ENCODE results near the gene OLFM4. TPM values are rescaled to one million over a fixed set of nuclear protein-coding genes. Genes with fewer than 3 reads are reported as not detected.

Gene OLFM4, protein sequence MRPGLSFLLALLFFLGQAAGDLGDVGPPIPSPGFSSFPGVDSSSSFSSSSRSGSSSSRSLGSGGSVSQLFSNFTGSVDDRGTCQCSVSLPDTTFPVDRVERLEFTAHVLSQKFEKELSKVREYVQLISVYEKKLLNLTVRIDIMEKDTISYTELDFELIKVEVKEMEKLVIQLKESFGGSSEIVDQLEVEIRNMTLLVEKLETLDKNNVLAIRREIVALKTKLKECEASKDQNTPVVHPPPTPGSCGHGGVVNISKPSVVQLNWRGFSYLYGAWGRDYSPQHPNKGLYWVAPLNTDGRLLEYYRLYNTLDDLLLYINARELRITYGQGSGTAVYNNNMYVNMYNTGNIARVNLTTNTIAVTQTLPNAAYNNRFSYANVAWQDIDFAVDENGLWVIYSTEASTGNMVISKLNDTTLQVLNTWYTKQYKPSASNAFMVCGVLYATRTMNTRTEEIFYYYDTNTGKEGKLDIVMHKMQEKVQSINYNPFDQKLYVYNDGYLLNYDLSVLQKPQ
- total RNA-seq: not detected in 2 replicates

DNA sequence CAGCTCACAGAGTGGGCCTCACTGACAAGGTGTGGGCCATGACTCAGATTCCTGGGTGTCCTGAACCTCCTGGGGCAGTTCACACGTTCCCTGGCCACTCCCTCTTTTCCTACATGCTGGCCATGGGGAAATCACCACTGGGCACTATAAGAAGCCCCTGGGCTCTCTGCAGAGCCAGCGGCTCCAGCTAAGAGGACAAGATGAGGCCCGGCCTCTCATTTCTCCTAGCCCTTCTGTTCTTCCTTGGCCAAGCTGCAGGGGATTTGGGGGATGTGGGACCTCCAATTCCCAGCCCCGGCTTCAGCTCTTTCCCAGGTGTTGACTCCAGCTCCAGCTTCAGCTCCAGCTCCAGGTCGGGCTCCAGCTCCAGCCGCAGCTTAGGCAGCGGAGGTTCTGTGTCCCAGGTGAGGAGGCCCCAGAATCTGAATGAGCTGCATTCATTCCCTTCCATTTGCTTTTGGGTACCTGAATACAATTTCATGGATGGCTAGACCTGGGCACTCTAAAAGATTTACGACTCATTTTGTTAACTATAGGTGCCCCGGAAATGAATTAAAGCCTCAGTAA, at the start of gene OLFM4:
Gene OLFM4 (plus strand): TSS at position 177 of the 567 bp plus-strand sequence. CDS start 24 bp downstream, at position 201.
- H3K4me3 Mint-ChIP-seq: no peak within 1 kb of the TSS
- intact Hi-C loops (cut with micrococcal nuclease): no loop called here
- H3K36me3 Mint-ChIP-seq (ENCODE audit: low read depth): no peaks in the 10 kb centered on the region
- H3K27me3 Mint-ChIP-seq: no peaks in the 10 kb centered on the region
- no peaks in the 10 kb centered on the region for H3K4me1 Mint-ChIP-seq
- H3K27ac Mint-ChIP-seq: no peak within 1 kb of the TSS
- DNase-seq: no peak
- H3K9me3 Mint-ChIP-seq: no peaks in the 10 kb centered on the region

DNA sequence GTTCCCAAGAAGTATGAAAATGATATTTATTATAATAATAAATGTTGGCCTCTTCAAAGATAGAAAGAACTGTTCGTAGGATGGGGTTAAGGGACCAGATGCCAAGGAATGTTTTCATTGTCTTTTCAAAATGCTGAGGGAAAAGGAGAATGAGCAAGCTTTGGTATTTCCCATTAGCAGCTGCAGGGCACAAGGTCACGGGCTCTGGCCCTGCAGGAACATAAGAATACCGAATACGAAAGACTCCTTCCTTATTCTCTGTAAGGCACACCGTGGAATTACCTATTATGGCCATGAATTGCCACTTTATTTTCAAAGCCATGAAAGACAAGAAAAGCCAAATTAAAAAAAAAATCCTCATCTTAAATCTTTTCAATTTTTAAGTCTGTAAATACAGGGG, 49.6 kb upstream of the OLFM4 start:
- no peaks in the 10 kb centered on the region for H3K36me3 Mint-ChIP-seq (ENCODE audit: low read depth)
- no peaks in the 10 kb centered on the region for H3K4me1 Mint-ChIP-seq
- H3K27me3 Mint-ChIP-seq: no peaks in the 10 kb centered on the region
- no peak overlapping the region for H3K4me3 Mint-ChIP-seq
- intact Hi-C loops (cut with micrococcal nuclease): no loop called here
- DNase-seq: no peak
- H3K27ac Mint-ChIP-seq: no peak overlapping the region
- H3K9me3 Mint-ChIP-seq: no peaks in the 10 kb centered on the region

DNA sequence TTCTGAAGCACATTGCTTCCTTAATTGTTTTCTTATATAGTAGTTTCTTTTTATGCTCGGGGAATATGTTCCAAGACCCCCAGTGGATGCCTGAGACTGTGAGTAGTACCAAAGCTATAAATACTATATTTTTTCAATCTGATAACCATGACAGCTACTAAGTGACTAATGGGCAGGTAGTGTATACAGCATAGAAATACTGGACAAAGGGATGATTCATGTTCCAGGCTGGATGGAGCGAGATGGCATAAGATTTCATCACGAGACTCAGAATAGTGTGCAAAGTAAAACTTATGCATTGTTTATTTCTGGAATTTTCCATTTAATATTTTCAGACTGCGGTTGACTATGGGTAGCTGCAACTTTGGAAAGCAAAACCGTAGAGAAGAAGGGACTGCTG, 47.9 kb upstream of the OLFM4 start:
- Mint-ChIP-seq H3K4me3 (no peak overlapping the region), H3K36me3 (ENCODE audit: low read depth) (no peaks in the 10 kb centered on the region), H3K27me3 (no peaks in the 10 kb centered on the region), H3K4me1 (no peaks in the 10 kb centered on the region), H3K27ac (no peak overlapping the region), H3K9me3 (no peaks in the 10 kb centered on the region)
- no peak for DNase-seq
- intact Hi-C loops (cut with micrococcal nuclease): no loop called here

DNA sequence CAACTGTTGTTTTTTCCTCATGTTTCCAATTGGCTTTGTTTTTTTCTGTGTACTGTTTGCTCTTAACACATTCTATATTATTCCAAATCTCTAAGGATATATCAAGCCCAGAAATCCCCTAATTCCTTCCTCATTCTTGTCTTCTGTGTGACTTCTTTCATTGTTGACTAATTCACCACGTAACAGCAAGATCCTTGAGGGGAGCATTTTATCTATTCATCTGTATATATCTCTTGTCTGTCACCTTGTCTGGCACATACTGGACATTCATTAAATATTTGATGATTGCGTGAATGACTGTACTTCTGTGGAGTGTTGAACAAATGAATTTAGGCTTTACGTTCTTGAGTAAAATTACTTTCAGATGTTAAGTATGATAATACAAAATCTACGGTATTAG, 44.8 kb upstream of the OLFM4 start:
- Mint-ChIP-seq H3K27ac (no peak overlapping the region), H3K4me3 (no peak overlapping the region), H3K9me3 (no peaks in the 10 kb centered on the region), H3K27me3 (no peaks in the 10 kb centered on the region), H3K4me1 (no peaks in the 10 kb centered on the region), H3K36me3 (ENCODE audit: low read depth) (no peaks in the 10 kb centered on the region)
- intact Hi-C loops (cut with micrococcal nuclease): no loop called here
- no peak for DNase-seq

DNA sequence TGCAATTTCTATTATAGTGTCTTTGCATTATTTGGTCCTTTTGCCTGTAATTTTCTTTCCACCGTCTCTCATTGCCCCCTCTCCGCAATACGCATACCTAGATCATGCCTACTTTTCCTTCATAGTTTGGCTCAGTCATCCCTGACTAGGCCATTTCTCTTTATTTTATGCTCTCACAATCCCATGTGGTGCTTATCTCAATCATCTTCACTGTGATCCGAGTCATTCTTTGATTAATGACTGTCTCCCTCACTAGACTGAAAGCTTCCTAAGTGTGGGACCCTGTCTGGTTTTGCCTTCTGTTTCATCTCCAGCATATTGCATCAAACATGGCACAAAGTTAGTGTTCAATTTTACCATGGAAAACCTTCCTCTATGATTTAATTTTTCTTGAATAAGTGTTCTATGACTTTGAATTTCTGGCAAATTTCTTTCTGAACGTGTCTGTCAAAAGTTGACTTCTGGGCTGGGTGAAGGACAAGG, 43.7 kb upstream of the OLFM4 start:
- no peaks in the 10 kb centered on the region for H3K4me1 Mint-ChIP-seq
- H3K4me3 Mint-ChIP-seq: no peak overlapping the region
- no peak overlapping the region for H3K27ac Mint-ChIP-seq
- H3K27me3 Mint-ChIP-seq: no peaks in the 10 kb centered on the region
- no peak for DNase-seq
- intact Hi-C loops (cut with micrococcal nuclease): no loop called here
- H3K36me3 Mint-ChIP-seq (ENCODE audit: low read depth): no peaks in the 10 kb centered on the region
- no peaks in the 10 kb centered on the region for H3K9me3 Mint-ChIP-seq

DNA sequence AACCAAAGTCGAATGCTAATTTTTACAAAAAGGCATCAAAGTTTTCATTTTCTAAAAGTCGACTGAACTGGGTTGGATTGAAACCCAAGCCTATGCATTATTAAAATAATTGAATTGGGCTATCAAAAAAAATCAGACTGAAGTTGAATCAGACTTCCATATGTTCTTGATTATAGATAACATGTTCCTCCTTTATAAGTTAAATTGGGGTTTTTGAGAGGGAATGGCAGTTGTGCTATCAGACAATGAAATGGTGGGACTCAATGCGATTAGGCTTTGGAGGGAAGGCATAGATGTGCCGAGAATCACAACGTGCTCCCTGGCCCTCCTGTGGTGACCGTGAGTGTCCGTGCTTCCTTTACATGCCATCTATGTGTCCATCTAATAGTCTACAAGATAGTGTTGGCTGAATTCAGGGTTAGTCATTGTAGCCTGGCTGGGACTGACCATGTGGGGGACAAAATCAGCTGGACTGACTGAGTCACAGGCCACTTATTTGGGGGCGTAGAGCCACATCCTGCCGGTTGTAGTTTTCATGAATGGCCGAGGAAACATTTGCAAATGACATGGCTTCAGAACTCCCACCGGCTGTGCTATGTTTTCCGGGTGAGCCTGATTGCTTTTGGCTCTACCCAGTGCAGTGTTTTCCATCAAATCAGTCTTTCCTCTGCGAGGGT, 37.1 kb upstream of the OLFM4 start:
- DNase-seq: no peak
- H3K36me3 Mint-ChIP-seq (ENCODE audit: low read depth): no peaks in the 10 kb centered on the region
- no peak overlapping the region for H3K4me3 Mint-ChIP-seq
- H3K27me3 Mint-ChIP-seq: no peaks in the 10 kb centered on the region
- H3K27ac Mint-ChIP-seq: no peak overlapping the region
- no peaks in the 10 kb centered on the region for H3K9me3 Mint-ChIP-seq
- intact Hi-C loops (cut with micrococcal nuclease): no loop called here
- H3K4me1 Mint-ChIP-seq: no peaks in the 10 kb centered on the region

DNA sequence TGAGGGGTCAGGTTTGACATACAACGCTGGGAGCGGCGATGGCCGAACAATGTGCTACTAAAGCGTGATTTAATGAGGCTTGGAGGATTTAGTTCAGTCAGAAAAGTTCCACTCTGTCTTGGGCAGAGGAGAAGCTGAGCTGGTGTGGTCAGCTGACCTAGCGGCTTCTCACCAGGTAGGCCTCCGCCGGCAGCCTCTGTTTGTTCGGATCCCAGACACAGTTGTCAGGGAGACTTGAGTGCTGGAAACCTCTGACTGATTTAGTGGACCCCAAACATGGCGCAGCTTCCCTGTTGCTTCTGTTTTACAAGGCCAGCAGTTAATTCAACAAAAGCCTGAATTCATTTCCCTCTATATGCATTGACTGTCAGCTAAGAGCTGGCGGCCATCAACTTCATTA, 36.5 kb upstream of the OLFM4 start:
- Mint-ChIP-seq H3K4me1 (no peaks in the 10 kb centered on the region), H3K36me3 (ENCODE audit: low read depth) (no peaks in the 10 kb centered on the region), H3K9me3 (no peaks in the 10 kb centered on the region), H3K27ac (no peak overlapping the region), H3K4me3 (no peak overlapping the region), H3K27me3 (no peaks in the 10 kb centered on the region)
- intact Hi-C loops (cut with micrococcal nuclease): no loop called here
- no peak for DNase-seq

DNA sequence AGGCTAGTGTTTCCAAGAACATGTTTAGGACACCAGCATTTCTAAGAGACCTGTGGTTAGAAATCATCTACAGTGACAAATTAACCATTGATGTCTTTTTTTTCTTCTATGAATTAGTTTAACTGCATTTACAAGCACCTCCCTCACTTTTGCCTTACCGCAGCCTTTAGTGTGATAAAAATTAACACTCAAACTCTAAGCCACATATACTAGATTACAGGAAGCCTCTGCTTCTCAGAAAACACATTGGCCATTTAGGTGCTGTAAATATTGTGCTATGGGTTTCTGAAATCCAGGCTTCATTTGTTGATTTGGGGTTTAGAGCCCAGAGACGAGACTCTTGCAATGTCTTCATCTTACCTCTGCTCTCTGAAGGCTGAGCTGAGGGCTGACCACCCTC, 34.6 kb upstream of the OLFM4 start:
- H3K36me3 Mint-ChIP-seq (ENCODE audit: low read depth): no peaks in the 10 kb centered on the region
- intact Hi-C loops (cut with micrococcal nuclease): no loop called here
- H3K27me3 Mint-ChIP-seq: no peaks in the 10 kb centered on the region
- H3K9me3 Mint-ChIP-seq: no peaks in the 10 kb centered on the region
- H3K27ac Mint-ChIP-seq: no peak overlapping the region
- no peak overlapping the region for H3K4me3 Mint-ChIP-seq
- no peaks in the 10 kb centered on the region for H3K4me1 Mint-ChIP-seq
- no peak for DNase-seq

DNA sequence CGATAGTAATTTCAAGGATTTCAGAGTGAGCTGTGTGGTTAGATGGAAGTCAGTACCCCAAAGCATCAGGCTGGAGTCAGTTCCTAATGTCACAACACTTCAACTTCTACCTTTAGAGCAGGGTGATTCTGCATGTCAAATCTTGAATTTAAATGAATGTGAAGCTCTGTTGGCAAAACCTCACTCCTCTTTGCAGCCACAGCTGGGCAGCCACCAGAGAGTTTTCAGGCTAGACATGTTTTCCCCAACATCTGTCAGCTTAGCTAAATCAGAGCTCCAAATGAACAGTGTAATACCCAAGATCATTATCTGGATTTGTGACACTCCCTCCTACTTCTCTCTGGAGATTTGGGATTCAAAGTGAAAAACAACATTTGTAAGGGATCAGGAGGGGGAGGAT, 33.7 kb upstream of the OLFM4 start:
- Mint-ChIP-seq H3K9me3 (no peaks in the 10 kb centered on the region), H3K27ac (no peak overlapping the region), H3K4me1 (no peaks in the 10 kb centered on the region), H3K4me3 (no peak overlapping the region), H3K36me3 (ENCODE audit: low read depth) (no peaks in the 10 kb centered on the region), H3K27me3 (no peaks in the 10 kb centered on the region)
- no peak for DNase-seq
- intact Hi-C loops (cut with micrococcal nuclease): no loop called here

DNA sequence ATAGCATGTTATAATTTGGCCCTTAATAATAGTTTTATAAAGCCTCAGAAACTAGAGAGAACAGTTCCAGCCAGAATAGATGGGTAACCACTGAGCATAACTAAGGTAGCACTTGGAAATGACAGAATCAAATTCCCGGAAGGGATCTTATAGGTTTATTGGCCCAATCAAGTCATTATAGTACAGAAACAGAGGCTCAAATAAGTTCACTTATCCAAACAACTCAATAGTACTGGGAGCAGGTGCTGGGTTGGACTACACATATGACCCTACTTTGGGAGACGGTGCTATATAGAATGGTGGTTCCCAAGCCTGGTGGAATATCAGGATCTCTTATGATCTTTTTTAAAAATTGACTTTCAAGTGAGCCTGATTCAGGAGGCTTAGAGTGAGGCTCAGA, 32.7 kb upstream of the OLFM4 start:
- H3K27ac Mint-ChIP-seq: no peak overlapping the region
- H3K4me1 Mint-ChIP-seq: no peaks in the 10 kb centered on the region
- intact Hi-C loops (cut with micrococcal nuclease): no loop called here
- no peaks in the 10 kb centered on the region for H3K27me3 Mint-ChIP-seq
- no peaks in the 10 kb centered on the region for H3K9me3 Mint-ChIP-seq
- H3K36me3 Mint-ChIP-seq (ENCODE audit: low read depth): no peaks in the 10 kb centered on the region
- no peak overlapping the region for H3K4me3 Mint-ChIP-seq
- no peak for DNase-seq

DNA sequence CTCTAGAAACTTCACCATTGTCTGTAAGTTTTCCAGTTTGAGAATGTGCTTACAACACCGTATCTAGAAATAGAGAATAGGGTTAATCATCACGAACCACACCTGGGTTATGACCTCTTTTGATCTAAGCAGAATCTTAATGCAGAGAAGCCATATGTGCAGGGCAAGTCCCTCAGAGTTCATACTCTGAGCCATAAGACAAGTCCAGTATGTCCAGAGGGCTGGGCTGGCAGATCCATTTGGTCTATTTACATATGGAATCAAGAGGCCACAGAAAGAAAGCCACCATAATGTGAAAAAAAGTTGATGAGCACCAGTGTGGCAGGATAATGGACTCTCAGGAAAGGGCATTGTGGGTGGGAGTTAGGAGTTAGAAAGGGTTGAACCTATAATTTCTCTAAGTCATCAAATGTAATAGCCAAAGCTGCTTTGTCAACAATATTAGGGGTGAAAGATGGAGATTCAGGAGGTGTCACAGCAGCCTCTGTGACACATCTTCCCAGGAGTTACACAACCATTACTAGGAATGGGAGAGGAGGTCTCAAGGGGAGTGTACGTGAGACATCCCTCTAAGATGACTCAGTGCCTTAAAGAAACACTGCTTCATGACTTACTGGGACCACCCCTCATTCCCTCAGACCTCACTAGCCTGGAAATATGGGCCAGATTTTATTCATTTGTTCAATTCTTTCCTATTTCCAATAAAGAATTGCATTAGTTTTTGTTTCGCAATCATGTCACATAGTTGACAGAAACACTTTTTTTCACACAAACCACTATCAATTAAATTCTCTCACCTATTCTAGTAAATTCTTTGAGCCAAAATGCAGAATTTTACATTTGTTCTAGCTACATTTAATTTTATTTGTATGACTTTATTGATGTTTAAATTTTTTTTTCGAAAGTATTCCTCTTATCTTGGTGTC, 30.4 kb upstream of the OLFM4 start:
- H3K36me3 Mint-ChIP-seq (ENCODE audit: low read depth): no peaks in the 10 kb centered on the region
- H3K4me3 Mint-ChIP-seq: no peak overlapping the region
- DNase-seq: no peak
- intact Hi-C loops (cut with micrococcal nuclease): no loop called here
- no peak overlapping the region for H3K27ac Mint-ChIP-seq
- H3K27me3 Mint-ChIP-seq: no peaks in the 10 kb centered on the region
- no peaks in the 10 kb centered on the region for H3K4me1 Mint-ChIP-seq
- H3K9me3 Mint-ChIP-seq: no peaks in the 10 kb centered on the region

DNA sequence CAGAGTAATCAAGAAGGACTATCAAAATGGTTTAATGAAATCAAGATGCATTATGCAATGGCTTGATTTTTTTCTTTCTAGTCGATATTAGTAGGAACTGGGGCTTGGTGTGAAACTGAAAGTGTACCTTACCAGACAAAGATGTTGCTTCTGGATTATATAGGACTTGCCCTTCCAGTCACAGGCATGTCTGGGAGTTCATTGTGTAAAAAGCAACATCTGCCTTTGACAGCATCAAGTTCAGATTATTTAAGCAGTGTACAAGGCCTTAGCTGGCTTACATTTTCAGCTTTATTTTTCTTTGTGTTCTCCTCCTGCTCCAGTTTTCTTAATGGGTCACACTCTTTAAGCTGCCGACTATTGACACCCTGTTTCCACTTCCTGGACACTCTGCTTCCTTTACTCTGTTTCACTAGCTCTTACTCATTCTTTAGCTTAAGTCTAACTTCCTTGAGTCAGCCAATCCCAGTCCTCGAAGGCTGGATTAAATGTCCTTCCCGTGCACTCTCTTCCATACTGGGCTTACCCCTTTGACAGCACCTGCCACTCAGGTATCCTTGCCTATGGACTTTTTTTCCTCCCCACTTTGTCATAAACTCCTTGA, 29.4 kb upstream of the OLFM4 start:
- Mint-ChIP-seq H3K27me3 (no peaks in the 10 kb centered on the region), H3K36me3 (ENCODE audit: low read depth) (no peaks in the 10 kb centered on the region), H3K27ac (no peak overlapping the region), H3K9me3 (no peaks in the 10 kb centered on the region), H3K4me3 (no peak overlapping the region), H3K4me1 (no peaks in the 10 kb centered on the region)
- DNase-seq: no peak
- intact Hi-C loops (cut with micrococcal nuclease): no loop called here
